Body of pancreas (tissue), 4 donors: Measurements from ENCODE around the gene SMR3A. TPM values are rescaled to one million over a fixed set of nuclear protein-coding genes. Genes with fewer than 3 reads are reported as not detected.

Experiments
- ATAC-seq: fragments of 150-250 bp; one replicate; pipeline ENCODE4 v1.9.1; 2016
- DNase-seq, 4 donors: peaks; one replicate each; pipeline ENCODE4 v3.0.0-alpha.2; 2019
- H3K27ac ChIP-seq, 4 donors: fragments of 200-600 bp; sonication (generic); 1 replicate in 3 of 4; 2 replicates in 1 of 4; pipeline versions ENCODE4 v1.5.1 to v1.6.1; 2016 to 2019; ENCODE audit warnings: mild to moderate bottlenecking in 1 of 4, mixed read lengths in 1 of 4, moderate library complexity in 1 of 4
- H3K27me3 ChIP-seq, 2 donors: fragments of 200-600 bp; sonication (generic); one replicate each; pipeline ENCODE4 v1.6.0; 2016; ENCODE audit warnings: mild to moderate bottlenecking in 1 of 2
- H3K36me3 ChIP-seq, 2 donors: fragments of 200-600 bp; sonication (generic); replicated peaks in 1 of 2; 2 replicates each; pipeline ENCODE4 v1.5.1; 2016; ENCODE audit warnings: low read depth in 2 of 2; ENCODE audit not compliant: insufficient read depth in 1 of 2
- H3K4me1 ChIP-seq: fragments of 200-600 bp; sonication (generic); one replicate; pipeline ENCODE4 v1.6.0; 2016
- H3K4me3 ChIP-seq, 2 donors: fragments of 200-600 bp; sonication (generic); 1 replicate in 1 of 2; 2 replicates in 1 of 2; pipeline ENCODE4 v1.5.1; 2016 to 2019
- H3K9me3 ChIP-seq, 3 donors: fragments of 200-600 bp; sonication (generic); 1 replicate in 2 of 3; 2 replicates in 1 of 3; pipeline ENCODE4 v1.5.1; 2016
- POLR2A ChIP-seq, 3 donors: fragments of 450-650 bp; IDR thresholded peaks; one replicate each; pipeline ENCODE4 v1.6.1; 2016; ENCODE audit warnings: antibody characterized with exemption in 3 of 3, mild to moderate bottlenecking in 2 of 3
- WGBS, 2 donors: methylation state at CpG; one replicate each; pipeline ENCODE4 v1.1.5; 2017; 5-methylcytosine and 5-hydroxymethylcytosine counted together
- intact Hi-C: fragments of 100-400 bp; cut with DNase I; formaldehyde crosslinking; loops from one replicate; pipeline ENCODE4 v1.15.1; 2023
- total RNA-seq, 2 donors: library from RNA; depleted of rRNA; stranded (reverse); fragments of >200 nt; gene quantifications; one replicate each; pipeline ENCODE4 v1.1.0, GENCODE V29; 2016
- TF ChIP-seq, protein P1 (sequence below), 7 experiments: fragments of 450-650 bp in 4 of 7; fragments of 200-600 bp in 3 of 7; sonication (generic) in 3 of 7; IDR thresholded peaks; one replicate each; pipeline ENCODE4 v1.5.1; 2016 to 2019; ENCODE audit warnings: antibody characterized with exemption in 7 of 7

The SMR3A gene
- total RNA-seq, 2 donors from 2014 or later, result not detected

DNA sequence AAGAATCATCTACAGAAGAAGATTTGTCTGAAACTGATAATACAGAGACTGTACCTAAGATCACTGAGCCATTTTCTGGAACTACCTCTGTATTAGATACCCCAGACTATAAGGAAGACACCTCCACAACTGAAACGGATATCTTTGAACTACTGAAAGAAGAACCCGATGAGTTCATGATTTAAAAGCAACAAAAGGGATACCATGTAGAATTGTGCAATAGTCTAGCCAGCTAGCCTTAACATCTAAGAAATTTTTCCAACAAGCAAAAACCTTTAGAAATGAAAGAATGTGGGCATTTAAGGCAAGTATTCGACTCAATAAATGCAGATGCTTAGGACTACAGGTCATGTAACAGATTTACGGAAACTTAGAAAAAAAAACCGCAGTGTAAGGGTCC lies 24.5 kb upstream of the SMR3A start:
- WGBS, 2 donors, result 71 to 73% methylated on average over 5 of the region's 5 CpGs
- Histone ChIP-seq H3K36me3 (no peaks in the 10 kb centered on the region), H3K4me1 (no peaks in the 10 kb centered on the region), H3K27ac (no peak overlapping the region), H3K4me3 (no peak overlapping the region), H3K27me3 (no peaks in the 10 kb centered on the region), H3K9me3 (no peaks in the 10 kb centered on the region)
- DNase-seq, result no peak
- no peak for ATAC-seq
- no peak for TF ChIP-seq POLR2A (IDR thresholded peaks at IDR 0.05)
- TF ChIP-seq, protein P1, sequence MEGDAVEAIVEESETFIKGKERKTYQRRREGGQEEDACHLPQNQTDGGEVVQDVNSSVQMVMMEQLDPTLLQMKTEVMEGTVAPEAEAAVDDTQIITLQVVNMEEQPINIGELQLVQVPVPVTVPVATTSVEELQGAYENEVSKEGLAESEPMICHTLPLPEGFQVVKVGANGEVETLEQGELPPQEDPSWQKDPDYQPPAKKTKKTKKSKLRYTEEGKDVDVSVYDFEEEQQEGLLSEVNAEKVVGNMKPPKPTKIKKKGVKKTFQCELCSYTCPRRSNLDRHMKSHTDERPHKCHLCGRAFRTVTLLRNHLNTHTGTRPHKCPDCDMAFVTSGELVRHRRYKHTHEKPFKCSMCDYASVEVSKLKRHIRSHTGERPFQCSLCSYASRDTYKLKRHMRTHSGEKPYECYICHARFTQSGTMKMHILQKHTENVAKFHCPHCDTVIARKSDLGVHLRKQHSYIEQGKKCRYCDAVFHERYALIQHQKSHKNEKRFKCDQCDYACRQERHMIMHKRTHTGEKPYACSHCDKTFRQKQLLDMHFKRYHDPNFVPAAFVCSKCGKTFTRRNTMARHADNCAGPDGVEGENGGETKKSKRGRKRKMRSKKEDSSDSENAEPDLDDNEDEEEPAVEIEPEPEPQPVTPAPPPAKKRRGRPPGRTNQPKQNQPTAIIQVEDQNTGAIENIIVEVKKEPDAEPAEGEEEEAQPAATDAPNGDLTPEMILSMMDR (IDR thresholded peaks at IDR 0.05), result no peak
- intact Hi-C loops, result no loop called here

DNA sequence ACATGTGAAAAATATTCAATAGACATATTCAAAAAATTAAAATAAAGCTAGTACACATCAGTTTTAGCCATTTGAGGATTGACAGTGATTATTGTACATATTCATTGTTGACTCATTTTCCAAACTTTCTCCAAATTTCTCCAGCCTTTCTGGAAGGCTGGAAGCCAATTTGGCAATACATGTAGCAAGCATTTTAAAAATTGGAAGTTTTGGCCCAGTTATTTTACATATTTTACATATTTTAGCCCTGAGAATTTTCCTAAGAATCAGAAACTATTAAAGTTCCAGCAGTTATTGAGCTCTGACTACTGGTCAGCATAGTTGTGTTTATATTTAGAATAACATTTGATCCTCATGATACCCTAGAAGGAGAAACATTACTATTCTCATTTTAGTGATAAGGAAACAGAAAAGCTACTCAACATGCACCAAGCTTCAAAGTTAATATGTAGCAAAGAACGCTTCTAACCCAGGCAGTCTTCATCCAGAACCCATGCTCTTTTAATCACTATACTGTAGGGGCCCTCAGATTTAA lies 22.6 kb upstream of the SMR3A start:
- ATAC-seq, result no peak
- no peaks in the 10 kb centered on the region for H3K4me1 ChIP-seq

DNA sequence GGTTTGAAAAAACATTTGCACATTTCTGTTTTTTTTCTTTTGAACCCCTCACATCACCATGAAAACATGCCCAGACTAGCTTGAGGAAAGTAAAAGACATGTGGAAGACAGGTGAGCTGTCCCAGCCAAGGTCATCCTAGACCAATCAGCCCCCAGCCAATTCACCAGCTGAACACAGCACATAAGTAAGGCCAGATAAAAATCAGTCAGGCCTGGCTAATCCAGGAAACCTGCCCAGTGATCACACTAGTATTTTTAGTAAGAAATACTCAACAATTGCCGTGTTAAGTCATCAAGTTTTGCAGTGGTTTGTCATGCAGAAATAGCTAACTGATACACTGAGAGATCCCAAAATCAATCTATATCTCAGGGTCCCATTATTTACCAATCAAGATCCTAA lies 4.4 kb upstream of the SMR3A start:
- no peak for ATAC-seq
- no peak for DNase-seq
- no peak for TF ChIP-seq POLR2A (IDR thresholded peaks at IDR 0.05)
- TF ChIP-seq, protein P1 (IDR thresholded peaks at IDR 0.05), result no peak
- H3K4me3 ChIP-seq, result no peak overlapping the region
- H3K27ac ChIP-seq, result no peak overlapping the region
- WGBS, 2 donors, result 33 to 47% methylated on average over 1 of the region's 1 CpG
- H3K9me3 ChIP-seq, result no peaks in the 10 kb centered on the region
- intact Hi-C loops, result no loop called here
- no peaks in the 10 kb centered on the region for H3K4me1 ChIP-seq
- H3K27me3 ChIP-seq, result no peaks in the 10 kb centered on the region
- no peaks in the 10 kb centered on the region for H3K36me3 ChIP-seq

More for the DNA sequence above, 22.6 kb upstream of the SMR3A start:
- Histone ChIP-seq H3K36me3 (no peaks in the 10 kb centered on the region), H3K4me3 (no peak overlapping the region), H3K9me3 (no peaks in the 10 kb centered on the region), H3K27ac (no peak overlapping the region), H3K27me3 (no peaks in the 10 kb centered on the region)
- WGBS, 2 donors, result 26 to 35% methylated on average over 1 of the region's 1 CpG
- intact Hi-C loops, result no loop called here
- no peak for DNase-seq
- TF ChIP-seq, protein P1 (IDR thresholded peaks at IDR 0.05), result no peak
- no peak for TF ChIP-seq POLR2A (IDR thresholded peaks at IDR 0.05)

DNA sequence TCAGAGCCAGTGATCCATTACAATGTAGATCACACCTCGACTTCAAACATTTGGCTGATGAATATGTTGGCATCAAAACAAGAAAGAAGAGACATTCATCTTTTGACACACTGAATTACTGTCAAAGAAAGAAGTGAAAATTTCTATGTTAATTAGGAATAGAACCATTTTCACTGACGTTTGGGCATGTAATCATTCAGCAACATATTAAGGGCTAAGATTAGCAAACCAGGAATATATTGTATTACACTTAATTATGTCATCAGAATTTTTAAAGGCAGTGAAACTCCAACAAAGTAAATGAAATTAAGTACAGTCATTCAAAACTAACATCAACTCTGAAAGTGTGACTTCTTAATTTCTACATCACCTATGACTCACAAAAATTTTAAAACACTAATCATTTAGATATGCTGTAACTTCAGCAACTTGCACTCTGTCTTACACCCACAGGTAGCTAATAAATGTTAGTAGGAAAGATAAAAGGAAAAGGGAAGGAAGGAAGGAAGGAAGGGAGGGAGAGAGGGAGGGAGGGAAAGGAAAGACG lies 1.4 kb upstream of the SMR3A start:
- Histone ChIP-seq H3K4me3 (no peak overlapping the region), H3K9me3 (no peaks in the 10 kb centered on the region), H3K4me1 (no peaks in the 10 kb centered on the region), H3K27ac (no peak overlapping the region), H3K36me3 (no peaks in the 10 kb centered on the region), H3K27me3 (no peaks in the 10 kb centered on the region)
- DNase-seq, result no peak
- WGBS, 2 donors, result 34 to 41% methylated on average over 3 of the region's 3 CpGs
- TF ChIP-seq POLR2A (IDR thresholded peaks at IDR 0.05), result no peak
- TF ChIP-seq, protein P1 (IDR thresholded peaks at IDR 0.05), result no peak
- ATAC-seq, result no peak
- intact Hi-C loops, result no loop called here

DNA sequence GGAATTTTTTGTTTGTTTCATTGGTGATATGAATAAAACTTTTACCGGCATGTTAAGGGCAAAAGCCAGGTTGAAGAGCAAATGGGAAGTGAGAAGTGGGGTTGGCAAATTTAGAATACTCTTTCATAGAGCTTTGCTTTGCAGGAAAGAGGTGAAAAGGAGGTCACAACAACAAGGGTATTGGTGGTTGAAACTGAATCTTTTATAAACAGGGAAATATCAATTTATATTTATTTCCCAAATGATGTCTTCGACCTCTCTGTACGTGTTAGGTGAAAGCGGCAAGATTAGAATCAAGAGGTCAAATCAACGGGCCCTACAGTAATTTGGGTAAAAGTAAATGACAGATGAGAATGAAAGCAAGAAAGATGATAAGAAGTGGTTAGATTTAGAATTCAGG lies 3.4 kb downstream of the SMR3A start:
- no peaks in the 10 kb centered on the region for H3K27me3 ChIP-seq
- no peak for DNase-seq
- H3K4me3 ChIP-seq, result no peak overlapping the region
- H3K4me1 ChIP-seq, result no peaks in the 10 kb centered on the region
- intact Hi-C loops, result no loop called here
- TF ChIP-seq, protein P1 (IDR thresholded peaks at IDR 0.05), result no peak
- TF ChIP-seq POLR2A (IDR thresholded peaks at IDR 0.05), result no peak
- 82 to 85% methylated on average over 5 of the region's 5 CpGs for WGBS, 2 donors
- ATAC-seq, result no peak
- H3K36me3 ChIP-seq, result no peaks in the 10 kb centered on the region
- no peaks in the 10 kb centered on the region for H3K9me3 ChIP-seq
- H3K27ac ChIP-seq, result no peak overlapping the region
